GM23338 (cell line): ENCODE measurements around the gene CEP72. TPM values are rescaled to one million over a fixed set of nuclear protein-coding genes. Genes with fewer than 3 reads are reported as not detected.

Source experiments
- ATAC-seq: fragments of 200-7000 bp; cut with Tn5 transposase; 3 replicates; pipeline ENCODE4 v1.9.1; 2020
- DNase-seq: peaks from one replicate; pipeline ENCODE4 v3.0.0-alpha.2; 2015; ENCODE audit warnings: low spot score
- H2AFZ ChIP-seq: fragments of 200-600 bp; sonication (generic); 2 replicates; pipeline ENCODE4 v1.8.0; 2016; ENCODE audit warnings: antibody characterized with exemption, mild to moderate bottlenecking, moderate library complexity
- H3F3A ChIP-seq: fragments of 200-600 bp; sonication (generic); replicated peaks from 2 replicates; pipeline ENCODE4 v1.8.0; 2017; ENCODE audit warnings: antibody characterized with exemption, mixed run types, low read depth
- H3K27ac ChIP-seq: fragments of 200-600 bp; sonication (generic); 2 replicates; pipeline ENCODE4 v1.6.1; 2016; ENCODE audit warnings: low read depth
- H3K27me3 ChIP-seq: fragments of 200-600 bp; sonication (generic); 2 replicates; pipeline ENCODE4 v1.8.0; 2016; ENCODE audit warnings: mild to moderate bottlenecking, mixed run types, moderate library complexity; ENCODE audit not compliant: insufficient read depth
- H3K36me3 ChIP-seq: fragments of 200-600 bp; sonication (generic); 2 replicates; pipeline ENCODE4 v1.8.0; 2016; ENCODE audit warnings: mild to moderate bottlenecking; ENCODE audit not compliant: insufficient read depth
- H3K4me1 ChIP-seq: fragments of 200-600 bp; sonication (generic); 2 replicates; pipeline ENCODE4 v1.8.0; 2016; ENCODE audit warnings: mild to moderate bottlenecking, moderate library complexity; ENCODE audit not compliant: insufficient read depth
- H3K4me2 ChIP-seq: fragments of 200-600 bp; sonication (generic); 2 replicates; pipeline ENCODE4 v1.7.1; 2017; ENCODE audit warnings: mixed run types
- H3K4me3 ChIP-seq: fragments of 200-600 bp; sonication (generic); 2 replicates; pipeline ENCODE4 v1.6.1; 2016; ENCODE audit warnings: mixed run types
- H3K79me2 ChIP-seq: fragments of 200-600 bp; sonication (generic); replicated peaks from 2 replicates; pipeline ENCODE4 v1.8.0; 2017; ENCODE audit warnings: mild to moderate bottlenecking; ENCODE audit not compliant: insufficient read depth
- H3K9me2 ChIP-seq: fragments of 200-600 bp; sonication (generic); 2 replicates; pipeline ENCODE4 v1.8.0; 2017; ENCODE audit not compliant: insufficient read depth
- H4K20me1 ChIP-seq: fragments of 200-600 bp; sonication (generic); replicated peaks from 2 replicates; pipeline ENCODE4 v1.8.0; 2017; ENCODE audit warnings: mild to moderate bottlenecking; ENCODE audit not compliant: insufficient read depth
- H3K27ac Mint-ChIP-seq: 2 replicates; pipeline ENCODE4 v1.8.0; 2020; ENCODE audit warnings: inconsistent platforms, mild to moderate bottlenecking, moderate library complexity, mixed read lengths
- H3K27me3 Mint-ChIP-seq: 3 replicates; pipeline ENCODE4 v1.8.0; 2022; ENCODE audit warnings: low read depth, mild to moderate bottlenecking, moderate library complexity, mixed read lengths, inconsistent platforms; ENCODE audit not compliant: insufficient read depth, poor library complexity
- H3K36me3 Mint-ChIP-seq: 3 replicates; pipeline ENCODE4 v1.8.0; 2021; ENCODE audit warnings: low read depth, mild to moderate bottlenecking, inconsistent platforms, moderate library complexity, mixed read lengths
- H3K4me1 Mint-ChIP-seq: 3 replicates; pipeline ENCODE4 v1.8.0; 2020; ENCODE audit warnings: mild to moderate bottlenecking, inconsistent platforms, mixed read lengths
- H3K4me3 Mint-ChIP-seq: 3 replicates; pipeline ENCODE4 v1.8.0; 2021; ENCODE audit warnings: moderate library complexity, mild to moderate bottlenecking, inconsistent platforms, mixed read lengths
- H3K9me3 Mint-ChIP-seq: 3 replicates; pipeline ENCODE4 v1.8.0; 2020; ENCODE audit warnings: moderate library complexity, mild to moderate bottlenecking, inconsistent platforms, mixed read lengths
- CREB1 ChIP-seq: fragments of 250-450 bp; sonication (Bioruptor Pico); IDR thresholded peaks from 2 replicates; pipeline ENCODE4 v1.5.0; 2020; ENCODE audit warnings: low read depth, mild to moderate bottlenecking, moderate library complexity
- EZH2 ChIP-seq: fragments of 200-600 bp; sonication (generic); IDR thresholded peaks from one replicate; pipeline ENCODE4 v1.8.0; 2017; ENCODE audit warnings: antibody characterized with exemption, mild to moderate bottlenecking, low read depth; ENCODE audit not compliant: unreplicated experiment
- NANOG ChIP-seq: IDR thresholded peaks from 2 replicates; pipeline ENCODE4 v1.6.1; 2016; ENCODE audit warnings: antibody characterized with exemption, borderline replicate concordance
- POLR2AphosphoS5 ChIP-seq: IDR thresholded peaks from 2 replicates; pipeline ENCODE4 v1.6.1; 2016; ENCODE audit warnings: antibody characterized with exemption, low read depth
- STAT1 ChIP-seq: IDR thresholded peaks from one replicate; pipeline ENCODE4 v1.6.1; 2016; ENCODE audit warnings: antibody characterized with exemption; ENCODE audit not compliant: unreplicated experiment
- ZNF331 ChIP-seq: fragments of 250-450 bp; sonication (Bioruptor Pico); IDR thresholded peaks from 2 replicates; pipeline ENCODE4 v1.5.0; 2020; ENCODE audit warnings: low read depth, mild to moderate bottlenecking, moderate library complexity
- ZNF462 ChIP-seq: fragments of 250-450 bp; sonication (Bioruptor Pico); IDR thresholded peaks from 2 replicates; pipeline ENCODE4 v1.5.0; 2020; ENCODE audit warnings: mild to moderate bottlenecking, moderate library complexity
- polyA plus RNA-seq: library from polyadenylated mRNA; unstranded; fragments of >200 nt; fragmentation: Nextera tagmentation; extraction: Ambion mirVana; gene quantifications from 2 replicates; pipeline ENCODE4 v1.2.1, GENCODE V29; 2016
- total RNA-seq: library from RNA; depleted of rRNA; stranded (reverse); fragments of >200 nt; shearing (Covaris generic); gene quantifications from 2 replicates; pipeline ENCODE4 v1.2.3, GENCODE V29; 2014
- TF ChIP-seq, protein P1 (sequence below): IDR thresholded peaks from one replicate; pipeline ENCODE4 v1.6.1; 2018; ENCODE audit warnings: antibody characterized with exemption; ENCODE audit not compliant: unreplicated experiment
- TF ChIP-seq, protein P2 (sequence below): IDR thresholded peaks from 2 replicates; pipeline ENCODE4 v1.6.1; 2016; ENCODE audit warnings: antibody characterized with exemption
- TF ChIP-seq, protein P3 (sequence below), 2 experiments: fragments of 200-600 bp in 1 of 2; sonication (generic) in 1 of 2; conservative IDR thresholded peaks; 2 replicates each; pipeline versions ENCODE4 v1.5.1 to v1.6.1; 2016 to 2017; ENCODE audit warnings: antibody characterized with exemption in 2 of 2, low read depth in 2 of 2, mild to moderate bottlenecking in 2 of 2, moderate library complexity in 1 of 2

CEP72 gene
- total and polyA plus RNA-seq, 2 experiments from 2014 or later = 15.5 to 27.1 TPM

- TF ChIP-seq ZNF462 (CRISPR knock-in tag) = no peak
- no peak for TF ChIP-seq CREB1 (CRISPR knock-in tag)
- TF ChIP-seq EZH2 = no peak
- TF ChIP-seq STAT1 = no peak
- TF ChIP-seq NANOG = no peak
Observed at GRCh38 chr5:588406-588995, 23.6 kb upstream of the CEP72 start (continued).

DNA sequence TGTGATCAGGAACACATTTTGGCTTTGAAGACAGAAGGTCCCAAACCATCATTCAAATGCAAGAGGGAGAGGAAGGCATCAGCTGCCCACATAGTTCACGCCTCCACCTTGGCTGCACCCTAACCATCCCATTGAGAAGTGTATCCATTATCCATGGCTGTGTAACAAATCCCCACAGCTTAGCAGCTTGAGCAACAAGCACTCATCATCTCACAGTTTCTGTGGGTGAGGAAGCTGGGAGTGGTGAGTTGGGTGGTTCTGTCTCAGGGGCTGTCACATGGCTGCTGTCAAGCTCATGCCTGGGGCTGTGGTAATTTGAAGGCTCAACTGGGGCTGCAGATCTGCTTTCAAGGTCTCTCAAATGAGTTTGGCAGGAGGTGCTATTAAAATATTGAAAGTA, 23.0 kb upstream of the CEP72 start:
- Histone ChIP-seq H3K4me2 (no peak overlapping the region), H3K27ac (no peak overlapping the region), H2AFZ (no peak overlapping the region), H3K79me2 (no peaks in the 10 kb centered on the region), H3F3A (no peaks in the 10 kb centered on the region), H3K9me2 (no peaks in the 10 kb centered on the region; the same call in 1 of the 2 replicates), H3K36me3 (no peaks in the 10 kb centered on the region), H3K4me1 (peaks cover 4% of the 10 kb centered on the region; the same call in 1 of the 2 replicates), H3K27me3 (no peaks in the 10 kb centered on the region), H3K4me3 (no peak overlapping the region), H4K20me1 (no peaks in the 10 kb centered on the region)
- H3K4me3 Mint-ChIP-seq = no peak overlapping the region
- H3K4me1 Mint-ChIP-seq = peaks cover 12% of the 10 kb centered on the region
- no peak overlapping the region for H3K27ac Mint-ChIP-seq
- H3K36me3 Mint-ChIP-seq = no peaks in the 10 kb centered on the region
- peaks cover 7% of the 10 kb centered on the region for H3K27me3 Mint-ChIP-seq
- no peak for DNase-seq
- ATAC-seq = no peak
- no peaks in the 10 kb centered on the region for H3K9me3 Mint-ChIP-seq
- TF ChIP-seq, protein P1, sequence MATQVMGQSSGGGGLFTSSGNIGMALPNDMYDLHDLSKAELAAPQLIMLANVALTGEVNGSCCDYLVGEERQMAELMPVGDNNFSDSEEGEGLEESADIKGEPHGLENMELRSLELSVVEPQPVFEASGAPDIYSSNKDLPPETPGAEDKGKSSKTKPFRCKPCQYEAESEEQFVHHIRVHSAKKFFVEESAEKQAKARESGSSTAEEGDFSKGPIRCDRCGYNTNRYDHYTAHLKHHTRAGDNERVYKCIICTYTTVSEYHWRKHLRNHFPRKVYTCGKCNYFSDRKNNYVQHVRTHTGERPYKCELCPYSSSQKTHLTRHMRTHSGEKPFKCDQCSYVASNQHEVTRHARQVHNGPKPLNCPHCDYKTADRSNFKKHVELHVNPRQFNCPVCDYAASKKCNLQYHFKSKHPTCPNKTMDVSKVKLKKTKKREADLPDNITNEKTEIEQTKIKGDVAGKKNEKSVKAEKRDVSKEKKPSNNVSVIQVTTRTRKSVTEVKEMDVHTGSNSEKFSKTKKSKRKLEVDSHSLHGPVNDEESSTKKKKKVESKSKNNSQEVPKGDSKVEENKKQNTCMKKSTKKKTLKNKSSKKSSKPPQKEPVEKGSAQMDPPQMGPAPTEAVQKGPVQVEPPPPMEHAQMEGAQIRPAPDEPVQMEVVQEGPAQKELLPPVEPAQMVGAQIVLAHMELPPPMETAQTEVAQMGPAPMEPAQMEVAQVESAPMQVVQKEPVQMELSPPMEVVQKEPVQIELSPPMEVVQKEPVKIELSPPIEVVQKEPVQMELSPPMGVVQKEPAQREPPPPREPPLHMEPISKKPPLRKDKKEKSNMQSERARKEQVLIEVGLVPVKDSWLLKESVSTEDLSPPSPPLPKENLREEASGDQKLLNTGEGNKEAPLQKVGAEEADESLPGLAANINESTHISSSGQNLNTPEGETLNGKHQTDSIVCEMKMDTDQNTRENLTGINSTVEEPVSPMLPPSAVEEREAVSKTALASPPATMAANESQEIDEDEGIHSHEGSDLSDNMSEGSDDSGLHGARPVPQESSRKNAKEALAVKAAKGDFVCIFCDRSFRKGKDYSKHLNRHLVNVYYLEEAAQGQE = no peak
- TF ChIP-seq POLR2AphosphoS5 (no peak), NANOG (no peak), ZNF331 (no peak)
- TF ChIP-seq, protein P2, sequence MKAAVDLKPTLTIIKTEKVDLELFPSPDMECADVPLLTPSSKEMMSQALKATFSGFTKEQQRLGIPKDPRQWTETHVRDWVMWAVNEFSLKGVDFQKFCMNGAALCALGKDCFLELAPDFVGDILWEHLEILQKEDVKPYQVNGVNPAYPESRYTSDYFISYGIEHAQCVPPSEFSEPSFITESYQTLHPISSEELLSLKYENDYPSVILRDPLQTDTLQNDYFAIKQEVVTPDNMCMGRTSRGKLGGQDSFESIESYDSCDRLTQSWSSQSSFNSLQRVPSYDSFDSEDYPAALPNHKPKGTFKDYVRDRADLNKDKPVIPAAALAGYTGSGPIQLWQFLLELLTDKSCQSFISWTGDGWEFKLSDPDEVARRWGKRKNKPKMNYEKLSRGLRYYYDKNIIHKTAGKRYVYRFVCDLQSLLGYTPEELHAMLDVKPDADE = no peak
- TF ChIP-seq, protein P3, sequence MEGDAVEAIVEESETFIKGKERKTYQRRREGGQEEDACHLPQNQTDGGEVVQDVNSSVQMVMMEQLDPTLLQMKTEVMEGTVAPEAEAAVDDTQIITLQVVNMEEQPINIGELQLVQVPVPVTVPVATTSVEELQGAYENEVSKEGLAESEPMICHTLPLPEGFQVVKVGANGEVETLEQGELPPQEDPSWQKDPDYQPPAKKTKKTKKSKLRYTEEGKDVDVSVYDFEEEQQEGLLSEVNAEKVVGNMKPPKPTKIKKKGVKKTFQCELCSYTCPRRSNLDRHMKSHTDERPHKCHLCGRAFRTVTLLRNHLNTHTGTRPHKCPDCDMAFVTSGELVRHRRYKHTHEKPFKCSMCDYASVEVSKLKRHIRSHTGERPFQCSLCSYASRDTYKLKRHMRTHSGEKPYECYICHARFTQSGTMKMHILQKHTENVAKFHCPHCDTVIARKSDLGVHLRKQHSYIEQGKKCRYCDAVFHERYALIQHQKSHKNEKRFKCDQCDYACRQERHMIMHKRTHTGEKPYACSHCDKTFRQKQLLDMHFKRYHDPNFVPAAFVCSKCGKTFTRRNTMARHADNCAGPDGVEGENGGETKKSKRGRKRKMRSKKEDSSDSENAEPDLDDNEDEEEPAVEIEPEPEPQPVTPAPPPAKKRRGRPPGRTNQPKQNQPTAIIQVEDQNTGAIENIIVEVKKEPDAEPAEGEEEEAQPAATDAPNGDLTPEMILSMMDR (conservative IDR thresholded peaks at IDR 0.05; ENCODE audit: low read depth in 2 of 2) = no peak
